Activated CD4-positive, alpha-beta T cell treated with anti-CD3 and anti-CD28 coated beads for 48 hours (primary cell): ENCODE results near the gene SP2.

Experiments
- DNase-seq: peaks from one replicate; pipeline ENCODE4 v3.0.0-alpha.2; 2020

Gene SP2

DNA sequence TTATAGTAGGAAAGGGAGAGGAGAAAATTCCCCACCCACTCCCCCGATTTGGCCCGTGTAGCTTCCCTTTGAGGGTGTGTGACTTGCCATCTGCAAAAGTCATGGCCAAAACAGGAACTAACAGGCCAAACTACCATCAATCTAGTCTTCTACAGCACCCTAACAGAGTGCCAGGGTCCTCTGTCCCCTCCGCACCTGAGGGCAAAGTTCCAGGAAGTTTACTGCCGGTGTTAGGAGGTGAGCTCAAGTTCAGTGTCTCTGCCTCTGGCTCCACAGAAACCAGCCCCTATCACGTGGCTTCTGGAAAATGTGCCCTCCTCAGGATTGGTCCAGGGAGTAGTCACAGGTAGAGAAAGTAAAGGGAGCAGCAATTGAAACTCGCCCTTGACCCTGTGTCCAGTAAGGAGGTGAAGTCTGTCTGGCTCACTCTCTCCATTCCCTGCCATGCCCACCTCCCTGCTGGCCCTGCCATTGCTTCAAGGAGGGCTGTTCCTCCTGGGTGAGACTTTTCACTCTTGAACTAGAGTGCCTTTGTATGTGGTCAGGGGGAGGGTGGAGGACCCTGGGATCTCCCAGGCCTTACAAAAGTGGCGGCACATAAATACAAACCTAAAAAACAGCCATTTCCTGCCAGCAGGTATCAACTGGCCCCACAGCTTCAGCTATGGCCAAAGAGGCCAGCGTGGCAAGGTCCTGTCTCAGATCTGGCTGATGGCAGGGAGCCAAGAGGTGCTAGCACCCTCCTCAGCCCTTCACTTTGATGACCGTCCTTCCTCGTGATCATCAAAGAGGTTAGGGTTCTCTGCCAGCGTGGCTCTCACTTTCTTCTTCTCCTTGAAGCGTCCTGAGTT is 56.4 kb downstream of the SP2 start:
- no peak for DNase-seq

DNA sequence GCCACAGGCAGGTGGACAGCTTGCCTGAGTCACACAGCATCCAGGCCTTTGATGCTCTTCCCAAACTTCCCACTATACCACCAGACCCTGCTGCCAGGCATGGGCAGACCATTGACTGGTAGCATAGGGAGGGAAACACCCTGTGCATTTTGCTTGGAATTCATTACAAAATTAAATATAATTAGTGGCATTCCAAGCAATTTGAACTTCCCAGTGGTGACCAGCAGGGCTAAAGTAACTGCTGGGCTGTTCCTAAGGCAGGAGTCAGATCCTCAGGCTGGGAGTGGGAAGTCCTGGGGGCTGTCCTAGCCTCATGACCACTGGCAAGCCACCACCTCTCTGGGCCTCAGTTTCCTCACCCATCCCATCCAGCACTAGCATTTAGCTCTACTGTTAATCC is 57.9 kb downstream of the SP2 start:
- DNase-seq: no peak

DNA sequence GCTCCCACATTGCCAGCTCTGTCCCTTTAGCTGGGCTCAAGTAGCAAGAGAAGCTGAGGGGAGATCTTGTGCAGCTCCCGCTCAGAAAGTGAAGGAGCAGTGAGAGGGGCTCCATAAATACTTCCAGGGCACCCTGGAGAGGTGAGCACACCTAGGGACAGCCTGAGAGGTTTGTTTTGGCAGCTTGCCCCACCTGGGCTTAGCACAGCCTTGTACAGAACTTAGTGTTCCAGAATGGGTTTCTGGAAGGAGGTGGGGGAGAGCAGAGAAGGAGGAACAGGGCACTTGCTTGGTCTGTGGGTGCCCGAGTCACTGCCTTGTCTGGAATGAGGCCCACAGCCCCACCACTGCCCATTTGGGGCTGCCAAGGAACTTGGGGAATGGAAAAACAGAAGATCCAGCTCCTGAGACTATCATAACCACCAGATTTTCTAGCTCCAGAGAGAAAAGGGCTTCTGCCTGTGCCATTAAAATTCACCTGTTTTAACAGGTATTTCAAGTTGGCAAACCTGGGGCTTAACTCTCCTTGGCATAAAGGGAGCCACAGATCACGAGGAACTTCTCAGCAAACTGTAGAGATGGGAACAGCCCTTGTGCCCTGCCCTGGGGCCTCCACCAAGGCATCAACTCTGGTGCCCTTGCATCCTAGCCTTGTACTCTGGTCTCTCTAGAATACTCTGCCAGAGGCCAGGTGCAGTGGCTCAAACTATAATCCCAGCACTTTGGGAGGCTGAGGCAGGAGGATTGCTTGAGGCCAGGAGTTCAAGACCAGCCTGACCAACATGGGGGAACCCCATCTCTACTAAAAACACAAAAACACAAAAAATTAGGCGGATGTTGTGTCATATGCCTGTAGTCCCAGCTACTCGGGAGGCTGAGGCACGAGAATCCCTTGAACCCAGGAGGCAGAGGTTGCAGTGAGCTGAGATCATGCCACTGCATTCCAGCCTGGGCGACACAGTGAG is 59.7 kb downstream of the SP2 start:
- no peak for DNase-seq

DNA sequence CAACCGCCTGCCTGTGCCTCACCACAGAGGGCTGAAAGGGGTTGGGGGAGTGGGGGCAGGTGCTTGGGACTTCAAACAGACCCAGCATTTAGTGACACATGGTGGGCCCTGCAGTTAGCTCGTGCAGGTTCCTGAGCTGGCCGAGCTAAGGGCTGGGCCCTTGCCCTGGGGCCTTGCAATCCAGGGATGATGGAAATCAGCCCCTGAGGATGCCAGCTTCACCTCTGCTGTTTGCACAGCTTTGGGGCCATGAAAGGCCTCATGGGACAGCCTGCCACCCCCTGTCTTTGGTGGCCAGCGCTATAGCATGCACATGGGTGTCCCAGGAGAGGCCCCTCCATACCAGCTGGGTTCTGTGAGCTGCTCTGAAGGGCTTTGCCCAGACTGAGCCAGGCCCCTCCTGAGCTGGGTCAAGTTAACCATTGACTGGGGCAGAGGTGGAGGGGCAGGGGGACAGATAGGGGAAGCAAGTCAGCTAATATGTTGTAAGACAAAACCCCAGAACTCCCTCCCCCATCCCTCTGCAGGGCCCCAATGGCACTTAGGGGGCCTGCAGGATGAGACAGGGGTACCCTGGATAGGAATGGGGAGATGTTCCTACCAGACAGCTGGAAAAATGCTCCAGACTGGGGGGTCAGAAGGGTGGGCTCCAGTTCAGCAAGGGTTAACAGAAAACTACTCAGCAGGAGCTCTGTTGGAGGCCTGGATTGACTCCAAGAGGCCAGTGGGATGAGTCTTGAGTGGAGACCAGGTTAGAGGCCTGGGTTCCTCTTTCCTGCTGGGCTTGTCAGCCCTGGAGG is 61.0 kb downstream of the SP2 start:
- no peak for DNase-seq

DNA sequence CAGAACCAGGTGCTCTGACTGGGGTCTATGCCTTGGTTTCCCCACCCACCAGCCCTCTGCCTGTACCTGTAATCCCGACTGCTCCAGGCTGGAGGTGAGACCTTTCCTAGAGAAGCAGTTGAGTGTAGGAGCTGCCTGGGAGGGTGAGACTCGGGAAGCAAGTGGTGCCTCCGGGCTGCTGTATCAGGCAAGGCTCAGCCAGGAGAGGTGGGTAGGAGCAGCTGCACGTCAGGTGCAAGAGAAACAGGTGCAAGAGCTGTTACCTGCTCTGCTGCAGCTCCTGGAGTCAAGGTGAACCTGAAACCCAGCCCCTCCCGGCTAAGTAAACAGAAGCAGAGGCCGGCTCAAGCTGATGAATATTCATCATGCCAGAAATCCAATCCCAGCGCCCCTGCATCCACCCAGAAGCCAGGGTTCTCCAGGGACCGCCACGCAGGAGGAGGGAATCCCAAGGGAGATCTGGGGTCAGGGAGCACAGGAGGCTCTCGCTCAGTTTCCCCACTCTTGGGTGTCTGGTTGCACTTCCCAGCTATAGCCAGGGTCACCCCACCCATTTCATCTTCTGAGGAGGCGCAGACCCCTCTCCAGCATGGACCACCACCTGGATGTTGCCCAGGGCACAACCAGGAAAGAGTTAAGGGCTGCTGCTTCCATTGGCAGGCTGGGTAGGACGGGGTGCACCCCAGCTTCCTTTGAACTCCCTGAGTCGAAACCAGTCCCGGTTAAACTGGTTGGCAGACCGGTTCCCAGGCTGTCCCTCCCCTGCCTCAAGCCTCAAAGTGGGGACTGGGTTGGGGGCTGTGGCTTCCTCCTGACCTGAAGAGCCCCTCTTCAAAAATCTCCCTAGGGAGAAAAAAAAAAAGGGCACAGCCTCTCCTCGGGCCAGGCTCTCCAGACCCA is 61.8 kb downstream of the SP2 start, which contains the start of gene PRR15L:
PRR15L (minus strand) TSS at position 293 of the 900 bp plus-strand sequence. CDS start 4,649 bp downstream, outside the sequence.
- DNase-seq: no peak

DNA sequence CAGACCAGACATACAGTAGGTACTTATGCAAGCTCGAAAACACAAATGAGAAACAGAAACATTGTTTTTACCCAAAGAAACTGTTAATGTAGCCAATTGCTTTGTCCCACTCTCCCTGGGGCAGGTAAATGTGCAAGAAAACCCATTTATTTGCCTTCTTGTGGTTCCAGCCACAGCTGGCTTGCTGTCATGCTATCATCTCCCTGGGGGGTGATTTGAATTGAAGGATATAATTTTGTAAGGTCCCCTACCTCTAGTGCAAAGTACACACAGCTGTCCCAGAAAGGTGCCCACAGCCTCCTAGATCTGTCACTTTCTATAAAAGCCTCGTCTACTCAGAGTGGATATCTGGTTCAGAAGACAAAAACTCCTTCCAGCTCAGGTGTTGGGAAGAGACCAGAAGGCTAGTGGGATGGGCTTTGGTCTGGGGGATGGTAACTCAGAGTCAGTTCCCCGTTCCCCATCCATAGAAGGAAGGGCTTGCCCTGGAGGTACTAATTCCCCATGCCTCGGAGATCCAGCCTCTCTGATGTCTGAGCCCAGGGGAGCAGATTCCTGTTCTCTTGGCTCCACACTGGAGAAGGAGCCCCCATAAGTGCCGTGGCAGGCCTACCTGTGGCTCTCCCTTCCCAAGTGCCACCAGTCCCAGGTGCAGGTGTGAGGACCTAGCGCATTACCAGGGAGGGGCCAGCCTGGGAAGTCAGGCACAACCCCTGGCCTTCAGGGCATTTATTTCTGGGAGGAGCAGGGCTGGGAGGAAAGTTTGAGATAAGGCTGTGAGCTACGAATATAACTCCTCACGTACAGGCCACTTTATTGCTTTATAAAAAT is 64.0 kb downstream of the SP2 start:
- no peak for DNase-seq

DNA sequence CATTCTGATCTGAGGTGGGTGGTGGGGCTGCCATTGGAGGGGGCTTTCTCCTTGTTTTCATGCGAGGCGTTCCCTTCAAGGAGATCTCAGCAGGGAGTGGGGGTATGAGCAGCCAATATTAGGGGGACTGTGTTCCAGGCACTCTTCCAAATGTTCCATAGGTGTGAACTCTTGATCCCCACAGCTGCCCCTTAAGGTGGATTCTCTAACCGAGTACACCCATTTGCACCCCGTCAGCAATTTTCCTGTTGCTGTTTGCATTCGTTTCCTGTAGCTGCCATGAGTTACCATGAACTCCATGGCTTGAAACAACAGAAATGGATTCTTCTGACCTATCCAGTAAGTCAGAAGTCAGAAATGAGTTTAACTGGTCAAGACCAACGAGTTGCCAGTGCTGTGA is 65.4 kb downstream of the SP2 start:
- DNase-seq: no peak

DNA sequence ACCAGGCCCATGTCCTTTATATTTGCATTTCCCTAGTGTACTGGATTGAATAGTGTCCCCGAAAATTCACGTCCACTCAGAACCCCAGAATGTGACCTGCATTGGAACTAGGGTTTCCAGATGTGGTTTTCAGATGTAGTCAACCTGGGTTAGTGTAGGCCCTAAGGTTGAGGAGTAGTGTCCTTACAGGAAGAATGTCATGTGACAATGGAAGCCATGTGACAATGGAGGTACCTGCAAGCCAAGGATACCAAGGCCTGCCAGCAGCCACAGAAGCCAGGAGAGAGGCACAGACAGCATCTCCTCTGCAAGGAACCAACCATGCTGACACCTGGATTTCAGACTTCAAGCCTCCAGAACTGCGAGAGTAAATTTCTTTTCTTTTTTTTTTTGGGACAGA is 66.9 kb downstream of the SP2 start:
- DNase-seq: no peak

DNA sequence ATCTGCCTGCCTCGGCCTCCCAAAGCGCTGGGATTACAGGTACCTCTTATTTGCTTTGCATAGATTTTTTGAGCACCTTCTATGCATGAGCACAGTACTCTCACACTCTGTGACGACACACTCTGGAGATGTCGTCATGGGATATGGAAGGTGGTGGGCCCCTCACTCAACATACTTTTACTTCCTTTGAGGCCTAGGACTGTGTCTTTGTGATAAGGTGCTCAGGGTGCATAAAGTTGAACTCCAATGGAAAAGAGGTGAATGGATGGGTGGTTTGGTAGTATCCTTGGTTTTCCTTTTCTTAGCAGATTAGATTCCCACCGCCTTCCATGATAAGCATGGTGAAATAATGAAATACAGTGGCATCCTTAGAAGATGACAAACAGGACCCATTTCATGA is 68.8 kb downstream of the SP2 start:
- DNase-seq: no peak

DNA sequence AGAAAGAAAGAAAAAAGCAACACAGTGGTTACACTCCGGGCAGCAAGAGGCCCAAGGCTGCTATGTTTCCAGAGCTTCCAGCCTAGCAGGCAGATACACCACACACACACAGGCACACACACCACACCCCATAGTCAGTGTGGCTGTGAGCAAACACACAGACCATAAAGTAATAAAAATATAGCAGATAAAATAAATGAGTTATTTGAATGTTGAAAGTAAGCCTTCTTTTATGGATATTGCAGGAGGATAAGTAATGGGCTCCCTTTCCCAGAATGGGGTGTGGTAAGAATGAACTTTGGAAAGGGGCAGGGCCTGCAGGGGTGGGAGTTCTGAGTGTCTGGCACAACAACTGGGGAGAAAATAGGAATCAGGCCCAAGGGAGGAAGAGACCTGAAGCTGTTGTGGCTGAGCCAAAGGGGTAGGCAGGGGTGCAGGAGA is 70.1 kb downstream of the SP2 start:
- DNase-seq: no peak

DNA sequence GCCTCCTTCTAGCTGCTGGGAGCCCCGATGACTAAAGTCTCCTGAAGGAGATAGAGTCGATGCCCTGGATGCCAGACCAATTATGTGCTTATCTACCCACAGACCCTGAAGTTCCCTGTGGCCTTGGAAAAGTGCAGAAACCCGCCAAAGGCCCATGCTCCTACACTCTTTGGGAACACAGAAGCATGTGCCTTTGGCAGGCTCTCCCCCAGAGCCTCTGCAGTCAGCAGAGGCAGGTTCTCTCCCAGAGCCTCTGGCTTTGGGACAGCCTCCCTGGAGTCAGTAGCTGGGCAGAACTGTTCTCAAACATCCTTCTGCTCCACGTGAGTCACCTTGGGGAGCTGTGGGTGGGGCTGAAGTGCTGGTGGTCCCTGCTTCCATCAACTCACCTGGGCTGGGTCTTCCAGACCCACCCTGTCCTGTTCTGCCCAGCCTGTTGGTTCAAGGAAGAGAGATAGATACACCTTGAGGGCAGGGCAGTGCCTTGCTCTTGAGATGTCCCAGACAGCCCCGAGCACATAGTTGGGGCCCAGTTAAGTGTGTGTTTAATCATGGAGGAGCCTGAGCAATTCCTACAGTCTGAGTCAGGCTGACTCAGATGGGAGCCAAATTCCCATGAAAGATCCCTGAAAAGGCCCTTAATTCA is 71.7 kb downstream of the SP2 start:
- DNase-seq: no peak

DNA sequence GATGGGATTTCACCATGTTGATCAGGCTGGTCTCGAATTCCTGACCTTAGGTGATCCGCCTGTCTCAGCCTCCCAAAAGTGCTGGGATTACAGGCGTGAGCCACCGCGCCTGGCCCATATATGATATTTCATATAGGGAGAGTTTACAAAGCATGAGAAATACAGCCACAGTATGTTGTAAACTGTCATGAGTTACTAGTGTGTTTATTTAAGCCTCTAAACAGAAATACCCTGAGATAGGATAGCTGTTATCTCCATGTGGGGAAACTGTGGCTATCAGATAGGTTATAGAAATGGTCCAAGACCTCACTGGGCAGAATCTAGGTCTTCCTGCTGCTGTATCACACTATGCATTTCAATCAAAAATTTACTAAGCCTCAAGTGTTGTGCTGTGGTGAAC is 72.8 kb downstream of the SP2 start:
- no peak for DNase-seq

DNA sequence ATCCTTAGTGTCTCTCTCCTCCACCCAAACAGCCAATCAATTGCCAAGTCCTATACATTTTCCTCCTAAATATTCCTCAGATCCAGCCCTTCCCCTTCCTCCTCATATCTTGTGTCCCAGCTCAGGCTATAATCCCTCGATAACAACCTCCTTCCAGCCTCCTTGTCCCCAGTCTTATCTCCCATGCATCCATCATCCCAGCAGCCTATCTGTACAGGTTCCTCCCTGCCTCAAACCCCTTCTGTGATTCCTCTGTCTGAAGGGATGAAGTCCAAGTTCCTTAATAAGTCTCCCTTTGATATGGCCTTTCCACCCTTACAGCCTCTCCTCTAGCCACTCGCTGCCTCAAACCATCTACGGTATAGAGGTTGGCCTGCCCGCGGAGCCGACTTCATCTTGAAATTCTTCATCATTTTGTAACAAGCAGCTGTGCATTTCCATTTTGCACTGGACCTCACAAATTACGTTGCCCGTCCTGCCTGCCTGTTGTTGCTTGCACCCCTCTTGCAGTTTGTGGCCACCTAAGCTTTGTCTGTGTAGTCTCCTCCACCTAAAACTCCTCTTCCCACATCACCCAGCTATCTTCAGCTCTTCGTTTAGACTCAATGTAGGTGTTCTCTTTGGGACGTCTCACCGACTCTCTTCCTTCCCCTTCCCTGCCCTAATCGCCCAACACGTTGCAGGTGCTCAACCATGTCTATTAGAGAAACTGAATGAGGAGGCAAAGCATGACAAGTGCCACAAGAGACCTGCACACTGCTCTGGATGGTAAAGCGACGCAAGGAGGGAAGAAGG is 74.1 kb downstream of the SP2 start:
- no peak for DNase-seq

DNA sequence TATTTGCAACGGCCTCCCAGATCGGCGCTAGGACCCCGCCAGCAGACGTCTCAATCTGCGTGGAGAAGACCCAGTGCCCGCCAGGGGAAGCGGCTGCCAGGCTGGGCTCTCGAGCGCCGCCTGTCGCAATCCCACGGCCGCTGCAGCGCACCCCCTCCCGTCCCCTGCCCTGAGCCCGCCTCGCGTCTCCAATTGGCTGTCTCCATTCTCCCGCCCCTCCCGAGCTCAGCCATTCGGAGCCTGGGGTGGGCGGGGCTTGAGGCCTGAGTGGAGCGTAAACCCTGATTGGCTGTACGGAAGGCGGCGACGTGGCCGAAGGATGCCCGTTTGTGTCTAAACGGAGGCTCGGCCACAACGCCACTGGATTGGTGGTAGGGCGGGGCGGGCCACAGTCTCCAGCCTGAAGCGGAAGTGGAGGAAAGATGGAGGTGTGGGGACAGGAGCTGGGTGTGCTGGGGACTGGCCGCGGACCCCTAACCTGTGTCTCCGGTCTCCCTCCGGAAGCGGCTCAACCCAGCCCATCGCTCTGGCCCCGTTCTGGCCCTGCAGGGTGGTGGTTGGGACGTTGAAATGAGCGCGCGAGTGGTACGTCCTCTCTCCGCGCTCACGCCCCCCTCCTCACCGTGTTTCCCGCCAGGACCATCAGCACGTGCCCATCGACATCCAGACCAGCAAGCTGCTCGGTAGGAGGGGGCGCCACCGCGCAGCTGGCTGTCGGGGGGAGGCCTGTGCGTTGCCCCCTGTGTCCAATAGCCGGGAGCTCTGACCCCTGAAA is 74.9 kb downstream of the SP2 start, which contains the start of gene CDK5RAP3:
CDK5RAP3 (plus strand) TSS at position 389 of the 775 bp plus-strand sequence; CDS start at position 423, 34 bp downstream.
- peak; percentile 100 for DNase-seq

DNA sequence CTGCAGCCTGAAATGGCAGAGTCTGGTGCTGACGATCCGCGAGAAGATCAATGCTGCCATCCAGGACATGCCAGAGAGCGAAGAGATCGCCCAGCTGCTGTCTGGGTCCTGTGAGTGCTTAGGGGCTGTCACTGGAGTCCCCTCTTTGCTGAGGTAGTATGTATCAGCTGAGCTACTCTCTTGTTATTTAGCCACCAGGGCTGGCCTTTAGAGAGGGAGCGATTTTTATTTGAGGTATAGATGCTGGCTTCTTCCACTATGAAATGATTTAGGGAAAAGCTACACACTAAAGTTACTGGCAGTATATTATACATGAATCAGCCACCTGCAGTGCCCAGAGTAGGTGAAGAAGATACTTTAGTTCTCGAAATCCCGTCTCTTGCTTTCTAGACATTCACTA is 77.5 kb downstream of the SP2 start:
- no peak for DNase-seq

DNA sequence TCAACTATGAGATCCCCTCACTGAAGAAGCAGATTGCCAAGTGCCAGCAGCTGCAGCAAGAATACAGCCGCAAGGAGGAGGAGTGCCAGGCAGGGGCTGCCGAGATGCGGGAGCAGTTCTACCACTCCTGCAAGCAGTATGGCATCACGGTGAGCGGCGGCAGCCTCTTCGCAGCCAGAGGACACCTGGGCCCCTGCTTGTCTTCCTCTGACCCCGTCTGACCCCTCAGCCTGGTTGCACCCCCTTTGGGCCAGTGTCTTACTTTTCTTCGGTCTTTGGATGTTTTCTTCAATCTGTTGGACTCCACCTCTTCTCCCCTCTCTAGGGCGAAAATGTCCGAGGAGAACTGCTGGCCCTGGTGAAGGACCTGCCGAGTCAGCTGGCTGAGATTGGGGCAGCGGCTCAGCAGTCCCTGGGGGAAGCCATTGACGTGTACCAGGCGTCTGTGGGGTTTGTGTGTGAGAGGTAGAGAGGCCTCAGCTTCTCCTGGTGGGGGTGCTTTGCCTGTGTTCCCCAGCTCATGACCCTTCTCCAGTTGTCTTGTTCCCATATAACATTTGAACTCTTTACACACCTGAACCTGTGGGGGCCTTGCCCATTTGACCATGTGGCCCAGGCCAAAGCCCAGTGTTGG is 79.3 kb downstream of the SP2 start:
- DNase-seq: no peak

DNA sequence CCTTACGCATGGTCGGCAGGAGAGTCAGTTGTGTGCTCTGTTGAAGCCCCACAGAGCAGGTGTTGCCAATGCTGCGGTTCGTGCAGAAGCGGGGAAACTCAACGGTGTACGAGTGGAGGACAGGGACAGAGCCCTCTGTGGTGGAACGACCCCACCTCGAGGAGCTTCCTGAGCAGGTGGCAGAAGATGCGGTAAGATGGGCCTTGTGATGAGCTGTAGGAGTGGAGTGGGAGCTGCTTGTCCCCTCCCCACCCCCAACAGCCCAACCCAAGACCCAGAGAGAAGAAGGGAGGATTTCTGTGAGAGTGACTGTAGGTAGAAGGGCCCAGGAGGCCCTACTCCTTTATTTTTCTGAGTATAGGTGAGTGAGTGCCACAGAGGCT is 79.8 kb downstream of the SP2 start:
- DNase-seq: no peak

DNA sequence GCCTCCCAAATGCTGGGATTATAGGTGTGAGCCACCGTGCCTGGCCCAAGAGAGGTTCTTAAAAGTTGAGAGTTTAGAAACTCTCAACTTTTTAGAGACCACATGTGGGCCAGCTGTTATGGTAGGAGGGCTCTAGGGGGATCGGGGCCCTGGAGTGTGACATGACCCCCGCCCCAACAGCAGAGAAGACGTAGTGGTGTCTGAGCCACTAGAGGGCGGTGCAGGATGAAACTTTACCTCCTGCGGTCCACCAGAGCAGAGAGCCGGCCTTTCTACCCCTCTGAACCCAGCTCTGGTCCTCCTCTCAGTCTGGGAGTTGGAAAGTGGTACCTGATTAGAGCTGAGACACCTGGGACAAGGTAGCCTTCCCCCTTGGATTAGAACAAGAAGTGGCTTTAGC is 82.3 kb downstream of the SP2 start:
- DNase-seq: peak; percentile 63
